ENCODE results near the gene GATAD2B. TPM values are rescaled to one million over a fixed set of nuclear protein-coding genes. Genes with fewer than 3 reads are reported as not detected.

Gene GATAD2B
- total RNA-seq, 2 donors from 2014 or later: 47.8 to 51.1 TPM

DNA sequence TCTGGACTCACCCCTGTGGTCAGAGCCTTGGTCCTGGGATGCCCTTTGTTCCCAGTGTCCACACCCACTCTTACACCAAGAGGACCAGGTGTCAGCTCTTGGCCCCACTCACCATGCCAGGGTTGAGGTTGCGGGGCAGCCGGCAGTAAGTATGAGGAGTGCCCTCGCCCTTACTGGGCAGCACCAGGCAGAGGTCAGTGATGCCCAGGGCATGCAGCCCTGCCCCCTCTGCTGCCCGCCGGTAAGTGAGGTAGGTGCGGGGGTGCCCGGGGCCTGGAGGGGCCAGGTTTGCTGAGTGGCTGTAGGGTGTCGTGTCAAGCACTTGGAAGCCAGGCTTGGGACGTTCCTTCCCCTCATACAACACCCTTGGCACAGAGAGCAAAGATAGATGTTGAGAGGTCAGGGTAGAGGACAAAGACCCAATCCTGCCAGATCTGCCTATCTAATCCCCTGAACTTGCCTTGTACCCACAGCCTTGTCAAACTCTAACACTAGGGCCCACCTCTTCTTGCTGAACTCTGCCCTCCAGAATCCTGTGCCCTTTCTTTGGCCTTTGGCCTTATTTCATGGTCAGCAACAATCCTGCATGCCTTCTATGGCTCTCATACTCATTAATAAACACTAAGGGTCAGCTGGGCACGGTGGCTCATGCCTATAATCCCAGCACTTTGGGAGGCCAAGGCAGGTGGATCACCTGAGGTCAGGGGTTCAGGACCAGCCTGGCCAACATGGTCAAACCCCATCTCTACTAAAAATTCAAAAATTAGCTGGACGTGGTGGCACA lies 20.2 kb upstream of the GATAD2B start:
- peak overlapping the region; percentile 96 for H3K27ac Mint-ChIP-seq
- H3K27me3 Mint-ChIP-seq: no peaks in the 10 kb centered on the region
- H3K36me3 Mint-ChIP-seq (ENCODE audit: low read depth): peaks cover 87% of the 10 kb centered on the region

DNA sequence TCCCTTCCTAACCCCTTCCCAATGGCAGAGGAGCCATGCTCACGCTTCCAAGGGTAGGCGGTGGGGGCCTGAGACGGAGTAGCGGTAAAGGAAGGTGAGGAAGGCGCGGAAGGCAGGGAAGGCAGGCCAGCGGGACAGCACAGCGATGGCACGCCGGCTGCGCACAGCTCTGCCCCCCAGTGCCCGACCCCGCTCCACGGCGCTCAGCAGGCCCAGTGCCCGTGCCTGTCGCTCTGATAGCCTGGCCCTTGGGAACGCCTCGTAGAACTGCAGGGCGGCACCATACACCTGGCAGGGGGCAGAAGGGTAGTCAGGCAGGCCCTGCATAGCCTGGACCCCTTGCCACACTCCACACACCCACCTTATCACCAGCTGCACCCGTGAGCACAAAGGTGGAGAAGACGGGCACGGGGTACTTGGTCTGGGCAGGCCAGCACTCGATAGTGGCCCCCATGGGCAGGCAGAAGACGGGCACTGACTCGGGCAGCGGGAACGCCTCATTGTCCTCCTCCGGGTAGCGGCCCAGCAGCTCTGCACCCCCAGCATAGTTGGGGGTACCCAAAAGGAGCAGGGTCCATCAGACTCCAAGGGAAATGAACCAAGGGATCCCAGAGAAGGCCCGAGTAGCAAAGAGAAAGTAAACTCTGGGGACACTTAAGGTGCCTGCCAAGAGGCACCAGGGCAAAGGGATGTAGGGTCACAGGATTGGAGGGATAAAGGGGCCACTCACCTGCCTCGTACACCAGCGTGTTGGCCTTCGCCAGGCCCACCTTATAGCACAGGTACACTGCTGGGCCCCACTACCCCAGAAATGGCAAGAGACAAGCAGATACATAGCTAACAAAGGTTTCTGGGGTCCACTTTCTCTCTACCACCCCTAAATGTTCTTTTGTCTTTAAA lies 19.3 kb upstream of the GATAD2B start:
- peaks cover 26% of the 10 kb centered on the region for H3K4me1 Mint-ChIP-seq
- no peak for ATAC-seq (replicated peaks)
- peaks cover 88% of the 10 kb centered on the region for H3K36me3 Mint-ChIP-seq (ENCODE audit: low read depth)
- no peaks in the 10 kb centered on the region for H3K27me3 Mint-ChIP-seq
- H3K9me3 Mint-ChIP-seq: no peaks in the 10 kb centered on the region
- H3K4me3 Mint-ChIP-seq: no peak overlapping the region
- peak overlapping the region; percentile 96 for H3K27ac Mint-ChIP-seq

More for the DNA sequence above, 20.2 kb upstream of the GATAD2B start:
- ATAC-seq (replicated peaks): no peak
- Mint-ChIP-seq H3K4me1 (peaks cover 29% of the 10 kb centered on the region), H3K9me3 (no peaks in the 10 kb centered on the region), H3K4me3 (no peak overlapping the region)

DNA sequence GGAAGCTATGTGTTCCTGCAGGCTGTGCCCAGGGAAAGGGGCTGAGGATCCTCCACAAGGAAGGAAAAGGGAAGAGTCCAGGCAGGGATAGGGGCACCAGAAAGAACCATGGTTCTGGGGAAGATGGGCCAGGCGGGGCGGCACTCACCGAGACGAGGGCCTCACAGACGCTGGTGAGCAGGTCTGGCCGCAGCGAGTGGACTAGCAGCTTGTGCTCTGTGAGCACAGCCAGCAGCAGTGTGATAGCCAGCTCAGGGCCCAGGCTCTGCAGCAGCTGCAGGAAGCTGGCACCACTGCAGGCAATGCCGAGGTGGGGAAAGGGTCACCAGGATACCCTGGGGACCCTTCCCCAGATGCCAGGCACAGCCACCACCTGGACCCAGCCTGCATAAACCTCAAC lies 18.0 kb upstream of the GATAD2B start:
- Mint-ChIP-seq H3K9me3 (no peaks in the 10 kb centered on the region), H3K4me3 (no peak overlapping the region), H3K4me1 (peaks cover 25% of the 10 kb centered on the region), H3K27ac (peak overlapping the region; percentile 21), H3K27me3 (no peaks in the 10 kb centered on the region), H3K36me3 (ENCODE audit: low read depth) (peaks cover 96% of the 10 kb centered on the region)
- no peak for ATAC-seq (replicated peaks)

DNA sequence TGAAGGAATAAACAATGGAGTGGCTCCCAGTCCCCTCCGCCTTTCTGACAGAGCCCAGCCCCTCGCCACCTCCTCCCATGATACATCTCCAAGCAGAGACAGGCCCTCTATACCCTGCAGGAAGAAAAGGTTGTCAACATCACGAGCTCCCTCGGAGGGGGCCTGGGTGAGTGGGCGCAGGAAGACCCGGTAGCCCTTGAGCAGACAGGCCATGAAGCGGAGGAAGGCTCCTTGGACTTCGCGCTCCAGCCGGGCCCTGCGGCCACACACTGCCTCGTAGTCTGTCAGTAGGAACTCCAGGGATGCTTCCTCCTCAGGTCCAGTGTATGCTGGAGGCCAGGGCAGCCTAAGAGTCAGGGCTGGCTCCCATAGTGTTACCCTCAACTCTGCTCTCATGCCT lies 16.7 kb upstream of the GATAD2B start:
- peaks cover 20% of the 10 kb centered on the region for H3K4me1 Mint-ChIP-seq
- H3K27ac Mint-ChIP-seq: no peak overlapping the region
- peaks cover 96% of the 10 kb centered on the region for H3K36me3 Mint-ChIP-seq (ENCODE audit: low read depth)
- no peak for ATAC-seq (replicated peaks)
- no peaks in the 10 kb centered on the region for H3K27me3 Mint-ChIP-seq
- no peak overlapping the region for H3K4me3 Mint-ChIP-seq
- H3K9me3 Mint-ChIP-seq: no peaks in the 10 kb centered on the region

DNA sequence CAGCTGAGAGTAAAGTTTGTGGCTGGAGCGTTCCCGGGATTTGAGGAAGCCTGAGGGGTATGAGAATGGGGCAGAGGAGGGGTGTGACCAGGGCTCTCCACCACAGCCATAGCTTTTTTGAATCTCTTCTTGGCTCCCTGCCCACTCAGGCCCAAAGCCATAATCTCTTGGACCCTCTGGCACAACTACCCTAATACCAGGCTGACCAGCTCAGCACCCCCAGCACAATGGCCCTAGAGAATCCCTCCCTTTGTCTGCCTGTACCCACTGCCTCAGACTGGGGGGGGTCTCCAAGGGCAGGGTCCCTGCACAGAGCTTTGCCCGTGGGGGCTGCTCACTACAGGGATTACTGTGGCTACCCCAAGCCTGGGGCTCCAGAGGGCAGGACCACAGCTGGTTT lies 16.2 kb upstream of the GATAD2B start:
- H3K36me3 Mint-ChIP-seq (ENCODE audit: low read depth): peaks cover 96% of the 10 kb centered on the region
- ATAC-seq (replicated peaks): no peak
- H3K27me3 Mint-ChIP-seq: no peaks in the 10 kb centered on the region
- H3K9me3 Mint-ChIP-seq: no peaks in the 10 kb centered on the region
- no peak overlapping the region for H3K27ac Mint-ChIP-seq
- H3K4me3 Mint-ChIP-seq: no peak overlapping the region
- peaks cover 17% of the 10 kb centered on the region for H3K4me1 Mint-ChIP-seq

DNA sequence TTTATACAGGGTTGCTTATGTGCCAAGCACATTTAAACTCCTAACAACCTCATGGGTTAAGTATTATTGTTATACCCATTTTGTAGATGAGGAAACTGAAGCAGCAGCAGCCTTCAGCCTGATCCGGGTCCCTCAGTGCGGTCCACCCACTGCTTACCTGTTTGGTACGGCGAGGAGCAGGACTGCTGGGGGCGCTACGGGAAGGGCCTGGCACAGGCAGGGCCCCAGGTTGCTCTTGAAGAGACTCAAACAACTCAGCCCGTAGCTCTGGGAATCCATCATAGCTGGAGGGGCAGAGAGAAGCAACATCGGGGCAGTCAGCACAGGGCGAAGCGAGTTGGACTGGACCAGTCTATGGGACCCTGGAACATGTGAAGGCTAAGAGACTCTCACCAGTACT lies 14.6 kb upstream of the GATAD2B start:
- no peaks in the 10 kb centered on the region for H3K27me3 Mint-ChIP-seq

DNA sequence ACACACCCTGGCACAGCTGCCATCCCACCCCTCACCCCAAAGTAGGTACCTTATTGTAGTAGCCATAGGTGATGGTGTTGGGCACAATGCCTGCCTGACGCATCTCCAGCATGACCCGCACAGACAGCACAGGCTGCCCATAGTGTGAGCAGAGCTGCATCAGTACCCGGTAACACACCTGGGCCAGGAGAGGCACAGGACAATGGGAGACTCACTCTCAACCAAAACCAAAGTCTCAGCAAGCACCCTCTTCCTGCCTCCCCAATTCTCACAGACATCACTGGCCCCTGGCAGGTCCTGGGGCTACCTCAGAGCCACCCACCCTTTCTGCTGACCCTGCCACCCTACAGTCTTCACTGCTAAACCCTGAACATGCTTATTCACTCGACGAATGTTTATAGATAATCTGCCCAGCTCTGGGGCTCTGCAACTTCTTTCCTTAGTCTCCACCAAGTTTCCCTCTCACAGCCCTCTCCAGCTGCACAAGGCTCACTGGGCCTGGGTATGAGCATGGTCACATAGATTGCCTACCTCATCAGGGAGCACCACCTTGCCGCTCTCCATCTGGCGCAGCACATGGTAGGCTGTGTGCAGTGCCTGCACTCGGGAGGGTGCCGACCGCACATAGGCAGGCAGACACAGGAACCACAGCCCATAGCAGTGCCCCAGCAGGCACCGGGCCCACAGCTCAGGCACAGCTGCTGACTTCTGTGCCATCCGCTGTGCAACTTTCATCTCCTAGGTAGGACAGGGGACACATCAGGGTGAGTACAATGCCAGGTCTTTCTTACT lies 13.4 kb upstream of the GATAD2B start:
- Mint-ChIP-seq H3K27ac (no peak overlapping the region), H3K36me3 (ENCODE audit: low read depth) (peaks cover 94% of the 10 kb centered on the region), H3K4me3 (no peak overlapping the region)

More for the DNA sequence above, 14.6 kb upstream of the GATAD2B start:
- H3K9me3 Mint-ChIP-seq: no peaks in the 10 kb centered on the region
- peaks cover 7% of the 10 kb centered on the region for H3K4me1 Mint-ChIP-seq
- peaks cover 92% of the 10 kb centered on the region for H3K36me3 Mint-ChIP-seq (ENCODE audit: low read depth)
- H3K27ac Mint-ChIP-seq: no peak overlapping the region
- ATAC-seq (replicated peaks): no peak
- H3K4me3 Mint-ChIP-seq: no peak overlapping the region

GRCh38 chr1:153934746-153935145 lies 12.0 kb upstream of the GATAD2B start:
- Mint-ChIP-seq H3K4me1 (no peaks in the 10 kb centered on the region), H3K27ac (peak overlapping the region; percentile 5), H3K4me3 (no peak overlapping the region), H3K27me3 (no peaks in the 10 kb centered on the region), H3K9me3 (no peaks in the 10 kb centered on the region), H3K36me3 (ENCODE audit: low read depth) (peaks cover 91% of the 10 kb centered on the region)
- no peak for ATAC-seq (replicated peaks)

More for the DNA sequence above, 13.4 kb upstream of the GATAD2B start:
- H3K9me3 Mint-ChIP-seq: no peaks in the 10 kb centered on the region
- H3K27me3 Mint-ChIP-seq: no peaks in the 10 kb centered on the region
- peaks cover 5% of the 10 kb centered on the region for H3K4me1 Mint-ChIP-seq
- no peak for ATAC-seq (replicated peaks)

GRCh38 chr1:153933955-153934354 lies 11.2 kb upstream of the GATAD2B start:
- Mint-ChIP-seq H3K27ac (no peak overlapping the region), H3K4me1 (no peaks in the 10 kb centered on the region), H3K4me3 (no peak overlapping the region), H3K27me3 (no peaks in the 10 kb centered on the region), H3K9me3 (no peaks in the 10 kb centered on the region), H3K36me3 (ENCODE audit: low read depth) (peaks cover 87% of the 10 kb centered on the region)
- no peak for ATAC-seq (replicated peaks)

DNA sequence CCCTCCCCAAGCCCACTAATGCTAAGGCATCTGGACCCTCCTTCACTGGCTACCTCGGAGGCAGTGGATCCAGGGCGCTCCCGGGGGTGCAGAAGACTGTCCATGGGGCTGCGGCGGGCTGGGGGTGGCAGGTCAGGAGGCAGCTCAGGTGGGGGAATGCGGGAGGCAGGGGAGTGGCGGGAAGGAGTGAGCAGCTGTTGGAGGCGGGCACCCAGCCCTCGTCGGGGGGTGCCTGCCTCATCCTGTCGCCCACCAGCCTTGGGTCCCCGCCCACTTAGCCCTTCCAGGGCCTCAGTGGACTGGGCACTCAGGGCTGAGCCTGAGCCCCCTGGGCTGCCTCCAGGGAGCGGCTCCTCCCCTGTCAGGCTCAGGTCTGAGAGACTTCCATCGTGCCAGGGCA lies 10.7 kb upstream of the GATAD2B start:
- Mint-ChIP-seq H3K27me3 (no peaks in the 10 kb centered on the region), H3K9me3 (no peaks in the 10 kb centered on the region), H3K4me1 (no peaks in the 10 kb centered on the region), H3K4me3 (no peak overlapping the region), H3K36me3 (ENCODE audit: low read depth) (peaks cover 83% of the 10 kb centered on the region), H3K27ac (no peak overlapping the region)
- ATAC-seq (replicated peaks): no peak

GRCh38 chr1:153932156-153933131 lies 9.7 kb upstream of the GATAD2B start:
- Mint-ChIP-seq H3K36me3 (ENCODE audit: low read depth) (peaks cover 73% of the 10 kb centered on the region), H3K9me3 (no peaks in the 10 kb centered on the region), H3K27ac (no peak overlapping the region), H3K4me1 (no peaks in the 10 kb centered on the region), H3K4me3 (no peak overlapping the region), H3K27me3 (no peaks in the 10 kb centered on the region)
- no peak for ATAC-seq (replicated peaks)

GRCh38 chr1:153929981-153930948 lies 7.5 kb upstream of the GATAD2B start:
- Mint-ChIP-seq H3K9me3 (no peaks in the 10 kb centered on the region), H3K4me1 (no peaks in the 10 kb centered on the region), H3K36me3 (ENCODE audit: low read depth) (peaks cover 51% of the 10 kb centered on the region), H3K4me3 (no peak overlapping the region), H3K27ac (no peak overlapping the region), H3K27me3 (no peaks in the 10 kb centered on the region)
- ATAC-seq (replicated peaks): no peak
